HEK293 (cell line): ENCODE results near the gene LRFN2.

Source experiments
- SP2 ChIP-seq: fragments of 450-650 bp; formaldehyde crosslinking; IDR thresholded peaks from 2 replicates; pipeline ENCODE4 v1.5.1; 2016; ENCODE audit warnings: missing biosample characterization, missing genetic modification characterization
- YY1 ChIP-seq: fragments of 450-650 bp; formaldehyde crosslinking; IDR thresholded peaks from 2 replicates; pipeline ENCODE4 v1.5.1; 2018; ENCODE audit warnings: missing biosample characterization, missing genetic modification characterization
- ZNF202 ChIP-seq: fragments of 450-650 bp; formaldehyde crosslinking; IDR thresholded peaks from 2 replicates; pipeline ENCODE4 v1.5.1; 2016; ENCODE audit warnings: missing biosample characterization, missing genetic modification characterization, borderline replicate concordance
- ZNF24 ChIP-seq: fragments of 450-650 bp; formaldehyde crosslinking; IDR thresholded peaks from 2 replicates; pipeline ENCODE4 v1.5.1; 2016; ENCODE audit warnings: missing biosample characterization, missing genetic modification characterization
- ZNF510 ChIP-seq: fragments of 450-650 bp; formaldehyde crosslinking; IDR thresholded peaks from 2 replicates; pipeline ENCODE4 v1.5.1; 2018; ENCODE audit warnings: mild to moderate bottlenecking, missing genetic modification characterization, missing biosample characterization; ENCODE audit not compliant: insufficient replicate concordance
- TF ChIP-seq, protein P1 (sequence below): fragments of 450-650 bp; formaldehyde crosslinking; IDR thresholded peaks from 2 replicates; pipeline ENCODE4 v1.5.1; 2016; ENCODE audit warnings: missing biosample characterization, missing genetic modification characterization
- TF ChIP-seq, protein P2 (sequence below): fragments of 450-650 bp; formaldehyde crosslinking; IDR thresholded peaks from 2 replicates; pipeline ENCODE4 v1.5.1; 2016; ENCODE audit warnings: missing biosample characterization, missing genetic modification characterization, borderline replicate concordance
- TF ChIP-seq, protein P3 (sequence below): fragments of 450-650 bp; formaldehyde crosslinking; IDR thresholded peaks from 2 replicates; pipeline ENCODE4 v1.5.1; 2016; ENCODE audit warnings: missing biosample characterization, missing genetic modification characterization

DNA sequence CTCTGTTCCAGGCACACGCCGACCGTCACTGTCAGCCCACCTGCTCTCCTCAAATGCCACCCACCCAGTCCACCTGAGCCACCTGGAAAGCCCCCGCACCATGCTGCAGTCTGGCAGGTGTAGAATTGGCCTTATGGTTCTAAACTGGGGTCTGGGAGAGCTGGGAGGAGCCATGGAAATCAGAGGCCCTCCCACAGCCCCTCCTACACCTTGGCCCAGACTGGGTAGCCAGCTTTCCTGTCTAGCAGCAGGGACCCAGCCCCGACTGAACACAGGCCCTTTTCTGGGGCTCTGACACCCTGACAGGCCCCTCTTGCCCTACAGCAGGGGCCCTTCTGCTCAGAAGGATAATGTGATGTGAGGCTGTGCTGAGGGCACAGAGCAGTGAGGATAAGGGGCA, 31.1 kb downstream of the LRFN2 start:
- TF ChIP-seq, protein P1, sequence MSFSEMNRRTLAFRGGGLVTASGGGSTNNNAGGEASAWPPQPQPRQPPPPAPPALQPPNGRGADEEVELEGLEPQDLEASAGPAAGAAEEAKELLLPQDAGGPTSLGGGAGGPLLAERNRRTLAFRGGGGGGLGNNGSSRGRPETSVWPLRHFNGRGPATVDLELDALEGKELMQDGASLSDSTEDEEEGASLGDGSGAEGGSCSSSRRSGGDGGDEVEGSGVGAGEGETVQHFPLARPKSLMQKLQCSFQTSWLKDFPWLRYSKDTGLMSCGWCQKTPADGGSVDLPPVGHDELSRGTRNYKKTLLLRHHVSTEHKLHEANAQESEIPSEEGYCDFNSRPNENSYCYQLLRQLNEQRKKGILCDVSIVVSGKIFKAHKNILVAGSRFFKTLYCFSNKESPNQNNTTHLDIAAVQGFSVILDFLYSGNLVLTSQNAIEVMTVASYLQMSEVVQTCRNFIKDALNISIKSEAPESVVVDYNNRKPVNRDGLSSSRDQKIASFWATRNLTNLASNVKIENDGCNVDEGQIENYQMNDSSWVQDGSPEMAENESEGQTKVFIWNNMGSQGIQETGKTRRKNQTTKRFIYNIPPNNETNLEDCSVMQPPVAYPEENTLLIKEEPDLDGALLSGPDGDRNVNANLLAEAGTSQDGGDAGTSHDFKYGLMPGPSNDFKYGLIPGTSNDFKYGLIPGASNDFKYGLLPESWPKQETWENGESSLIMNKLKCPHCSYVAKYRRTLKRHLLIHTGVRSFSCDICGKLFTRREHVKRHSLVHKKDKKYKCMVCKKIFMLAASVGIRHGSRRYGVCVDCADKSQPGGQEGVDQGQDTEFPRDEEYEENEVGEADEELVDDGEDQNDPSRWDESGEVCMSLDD = no peak
- TF ChIP-seq, protein P2, sequence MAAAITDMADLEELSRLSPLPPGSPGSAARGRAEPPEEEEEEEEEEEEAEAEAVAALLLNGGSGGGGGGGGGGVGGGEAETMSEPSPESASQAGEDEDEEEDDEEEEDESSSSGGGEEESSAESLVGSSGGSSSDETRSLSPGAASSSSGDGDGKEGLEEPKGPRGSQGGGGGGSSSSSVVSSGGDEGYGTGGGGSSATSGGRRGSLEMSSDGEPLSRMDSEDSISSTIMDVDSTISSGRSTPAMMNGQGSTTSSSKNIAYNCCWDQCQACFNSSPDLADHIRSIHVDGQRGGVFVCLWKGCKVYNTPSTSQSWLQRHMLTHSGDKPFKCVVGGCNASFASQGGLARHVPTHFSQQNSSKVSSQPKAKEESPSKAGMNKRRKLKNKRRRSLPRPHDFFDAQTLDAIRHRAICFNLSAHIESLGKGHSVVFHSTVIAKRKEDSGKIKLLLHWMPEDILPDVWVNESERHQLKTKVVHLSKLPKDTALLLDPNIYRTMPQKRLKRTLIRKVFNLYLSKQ (tag by site-specific recombination) = no peak
- TF ChIP-seq YY1 (no peak), SP2 (tag by site-specific recombination) (no peak), ZNF24 (no peak), ZNF510 (tag by site-specific recombination) (no peak), ZNF202 (tag by site-specific recombination) (no peak)
- TF ChIP-seq, protein P3, sequence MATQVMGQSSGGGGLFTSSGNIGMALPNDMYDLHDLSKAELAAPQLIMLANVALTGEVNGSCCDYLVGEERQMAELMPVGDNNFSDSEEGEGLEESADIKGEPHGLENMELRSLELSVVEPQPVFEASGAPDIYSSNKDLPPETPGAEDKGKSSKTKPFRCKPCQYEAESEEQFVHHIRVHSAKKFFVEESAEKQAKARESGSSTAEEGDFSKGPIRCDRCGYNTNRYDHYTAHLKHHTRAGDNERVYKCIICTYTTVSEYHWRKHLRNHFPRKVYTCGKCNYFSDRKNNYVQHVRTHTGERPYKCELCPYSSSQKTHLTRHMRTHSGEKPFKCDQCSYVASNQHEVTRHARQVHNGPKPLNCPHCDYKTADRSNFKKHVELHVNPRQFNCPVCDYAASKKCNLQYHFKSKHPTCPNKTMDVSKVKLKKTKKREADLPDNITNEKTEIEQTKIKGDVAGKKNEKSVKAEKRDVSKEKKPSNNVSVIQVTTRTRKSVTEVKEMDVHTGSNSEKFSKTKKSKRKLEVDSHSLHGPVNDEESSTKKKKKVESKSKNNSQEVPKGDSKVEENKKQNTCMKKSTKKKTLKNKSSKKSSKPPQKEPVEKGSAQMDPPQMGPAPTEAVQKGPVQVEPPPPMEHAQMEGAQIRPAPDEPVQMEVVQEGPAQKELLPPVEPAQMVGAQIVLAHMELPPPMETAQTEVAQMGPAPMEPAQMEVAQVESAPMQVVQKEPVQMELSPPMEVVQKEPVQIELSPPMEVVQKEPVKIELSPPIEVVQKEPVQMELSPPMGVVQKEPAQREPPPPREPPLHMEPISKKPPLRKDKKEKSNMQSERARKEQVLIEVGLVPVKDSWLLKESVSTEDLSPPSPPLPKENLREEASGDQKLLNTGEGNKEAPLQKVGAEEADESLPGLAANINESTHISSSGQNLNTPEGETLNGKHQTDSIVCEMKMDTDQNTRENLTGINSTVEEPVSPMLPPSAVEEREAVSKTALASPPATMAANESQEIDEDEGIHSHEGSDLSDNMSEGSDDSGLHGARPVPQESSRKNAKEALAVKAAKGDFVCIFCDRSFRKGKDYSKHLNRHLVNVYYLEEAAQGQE (tag by site-specific recombination) = no peak
